GM18502 (cell line): ENCODE results near the gene MCM6.
"Not testable (repeated sequence)": the region's sequence is repeated elsewhere in the genome, so short reads cannot be mapped to it uniquely, and the experiment has no call there.

Experiments used
- ATAC-seq: cut with Tn5 transposase; IDR thresholded peaks from one replicate; pipeline ENCODE4 v1.9.1; 2021; ENCODE audit warnings: mild to moderate bottlenecking; ENCODE audit not compliant: unreplicated experiment, poor library complexity

The MCM6 gene

GRCh38 chr2:135876066-135876711, at the start of gene MCM6:
MCM6 (minus strand) TSS chr2:135876443; CDS start chr2:135876365, 78 bp downstream.
- peak; percentile 88 for ATAC-seq

- no peak for ATAC-seq
These were observed 49.3 kb upstream of the MCM6 start for GRCh38 chr2:135925571-135925970.

GRCh38 chr2:135916207-135916606, 40.0 kb upstream of the MCM6 start:
- no peak for ATAC-seq

- ATAC-seq: no peak
These were observed 38.2 kb upstream of the MCM6 start for GRCh38 chr2:135914485-135914884.

- ATAC-seq: no peak
These were observed 37.6 kb upstream of the MCM6 start for GRCh38 chr2:135913727-135914365.

- no peak for ATAC-seq
These were observed 33.7 kb upstream of the MCM6 start for GRCh38 chr2:135909976-135910375.

GRCh38 chr2:135905679-135906078, 29.4 kb upstream of the MCM6 start:
- no peak for ATAC-seq

- ATAC-seq: no peak
These were observed 28.2 kb upstream of the MCM6 start for GRCh38 chr2:135904341-135904989.

- no peak for ATAC-seq
These were observed 27.4 kb upstream of the MCM6 start for GRCh38 chr2:135903650-135904049.

GRCh38 chr2:135899567-135899966, 23.3 kb upstream of the MCM6 start:
- no peak for ATAC-seq

GRCh38 chr2:135898234-135898786, 22.1 kb upstream of the MCM6 start:
- ATAC-seq: no peak

GRCh38 chr2:135894930-135895329, 18.7 kb upstream of the MCM6 start:
- ATAC-seq: no peak

- no peak for ATAC-seq
These were observed 17.1 kb upstream of the MCM6 start for GRCh38 chr2:135893374-135893794.

- ATAC-seq: no peak
These were observed 14.6 kb upstream of the MCM6 start for GRCh38 chr2:135890835-135891234.

GRCh38 chr2:135890149-135890548, 13.9 kb upstream of the MCM6 start:
- no peak for ATAC-seq

- not testable (repeated sequence) for ATAC-seq
These were observed 12.3 kb upstream of the MCM6 start for GRCh38 chr2:135888587-135888986.

- ATAC-seq: no peak
These were observed 9.5 kb upstream of the MCM6 start for GRCh38 chr2:135885709-135886108.

- no peak for ATAC-seq
These were observed 6.2 kb upstream of the MCM6 start for GRCh38 chr2:135882415-135882814.

- ATAC-seq: not testable (repeated sequence)
These were observed 527 bp upstream of the MCM6 start for GRCh38 chr2:135876770-135877169.

- ATAC-seq: peak; percentile 73
These were observed 665 bp downstream of the MCM6 start for GRCh38 chr2:135875491-135876065.
